GM19395 (cell line): ENCODE data around the gene ADAMTS13.
"Not testable (repeated sequence)": the region's sequence is repeated elsewhere in the genome, so short reads cannot be mapped to it uniquely, and the experiment has no call there.

Experiments
- ATAC-seq: cut with Tn5 transposase; IDR thresholded peaks from one replicate; pipeline ENCODE4 v1.9.1; 2021; ENCODE audit warnings: mild to moderate bottlenecking, moderate library complexity; ENCODE audit not compliant: unreplicated experiment

The ADAMTS13 gene

DNA sequence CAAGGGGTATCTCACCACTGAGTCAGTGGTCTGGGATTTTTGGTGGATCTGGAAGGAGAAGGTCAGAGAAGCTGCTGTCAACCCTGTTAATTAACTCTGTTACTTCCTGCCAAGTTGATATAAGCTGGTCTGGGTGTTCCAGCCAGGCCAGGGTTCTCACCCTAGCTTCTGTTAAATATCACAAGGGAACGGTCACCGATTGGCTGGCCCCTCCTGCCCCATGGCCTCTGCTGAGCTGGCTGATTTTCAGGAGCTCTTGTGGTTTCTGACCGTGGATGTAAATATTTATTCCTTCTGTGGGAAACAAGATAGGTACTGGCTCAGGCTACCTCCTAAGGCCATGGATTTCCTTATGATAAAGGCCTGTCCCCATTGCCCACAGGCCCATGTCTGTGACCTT lies 1.0 kb downstream of the ADAMTS13 start:
- ATAC-seq, result no peak

DNA sequence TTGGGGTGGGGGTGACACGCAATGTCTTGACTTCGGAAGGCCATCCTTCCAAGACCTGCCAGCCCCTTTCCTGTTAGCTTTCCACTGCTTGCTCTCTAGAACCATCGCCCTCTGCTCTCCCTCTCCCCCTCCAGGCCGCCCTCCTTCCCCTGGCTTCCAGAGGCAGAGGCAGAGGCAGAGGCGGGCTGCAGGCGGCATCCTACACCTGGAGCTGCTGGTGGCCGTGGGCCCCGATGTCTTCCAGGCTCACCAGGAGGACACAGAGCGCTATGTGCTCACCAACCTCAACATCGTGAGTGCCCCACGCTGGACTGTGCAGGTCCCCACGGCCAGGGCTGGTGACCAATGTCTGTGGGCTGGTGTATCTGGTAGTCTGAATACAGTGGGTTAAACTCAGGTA lies 2.0 kb downstream of the ADAMTS13 start:
- no peak for ATAC-seq

DNA sequence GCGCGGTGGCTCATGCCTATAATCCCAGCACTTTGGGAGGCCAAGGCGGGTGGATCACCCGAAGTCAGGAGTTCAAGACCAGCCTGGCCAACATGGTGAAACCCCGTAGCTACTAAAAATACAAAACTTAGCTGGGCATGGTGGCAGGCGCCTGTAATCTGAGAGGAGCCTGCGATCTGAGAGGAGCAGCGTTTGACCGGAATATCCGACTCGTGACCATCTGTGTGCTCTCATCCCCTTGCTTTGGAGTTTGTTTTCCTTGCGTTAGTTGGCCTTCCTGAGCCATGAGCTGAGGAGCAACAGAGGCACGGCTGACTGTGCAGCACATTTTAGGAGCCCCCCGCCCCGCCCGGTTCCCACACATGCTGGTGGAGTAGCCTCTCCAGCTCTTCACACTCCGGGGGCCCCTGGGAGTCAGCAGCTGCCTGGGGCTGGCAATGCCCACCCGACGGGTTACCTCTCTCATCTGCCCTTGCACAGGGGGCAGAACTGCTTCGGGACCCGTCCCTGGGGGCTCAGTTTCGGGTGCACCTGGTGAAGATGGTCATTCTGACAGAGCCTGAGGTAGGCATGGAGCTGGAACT lies 3.0 kb downstream of the ADAMTS13 start:
- no peak for ATAC-seq

DNA sequence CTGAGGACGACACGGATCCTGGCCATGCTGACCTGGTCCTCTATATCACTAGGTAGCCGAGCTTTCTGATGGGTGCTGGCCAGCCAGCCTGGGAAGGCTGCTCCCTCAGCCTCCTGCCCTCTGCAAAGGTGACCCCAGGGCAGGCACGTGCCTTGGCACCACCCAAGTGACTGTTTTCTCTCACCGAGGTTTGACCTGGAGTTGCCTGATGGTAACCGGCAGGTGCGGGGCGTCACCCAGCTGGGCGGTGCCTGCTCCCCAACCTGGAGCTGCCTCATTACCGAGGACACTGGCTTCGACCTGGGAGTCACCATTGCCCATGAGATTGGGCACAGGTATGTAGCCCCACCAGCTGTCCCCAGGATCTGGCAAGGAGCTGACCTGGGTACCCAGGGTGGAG lies 3.8 kb downstream of the ADAMTS13 start:
- no peak for ATAC-seq

DNA sequence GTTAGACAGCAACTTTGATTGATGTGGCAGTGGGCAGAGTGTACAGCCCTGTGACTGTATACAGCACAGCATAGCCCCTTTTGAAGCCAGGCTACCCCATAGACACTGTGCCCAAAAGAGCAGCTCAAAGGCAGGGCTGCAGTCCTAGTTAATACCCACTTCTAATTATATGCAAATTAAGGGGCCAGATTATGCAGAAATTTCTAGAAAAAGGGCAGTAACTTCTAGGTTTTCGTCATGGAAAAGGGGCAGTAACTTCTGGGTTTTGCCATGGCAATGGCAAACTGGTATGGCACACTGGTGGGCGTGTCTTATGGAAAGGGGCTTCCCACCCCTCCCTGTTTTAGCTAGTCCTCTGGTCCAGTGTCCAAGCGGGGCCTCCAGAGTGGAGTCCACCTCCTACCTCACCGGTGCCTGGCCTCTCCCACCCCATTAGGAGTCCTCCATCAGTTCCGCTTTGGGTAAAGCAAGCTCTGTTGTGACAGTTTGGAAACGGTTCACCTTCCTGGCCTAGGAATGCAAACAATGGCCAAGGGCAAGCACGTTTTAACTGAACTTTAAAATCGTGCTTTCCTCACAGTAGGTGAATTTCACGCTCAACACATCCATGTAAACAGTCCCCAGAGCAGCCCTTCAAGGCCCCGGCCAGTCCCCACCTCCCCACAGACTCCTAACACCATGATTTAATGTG lies 5.6 kb downstream of the ADAMTS13 start:
- ATAC-seq, result no peak

DNA sequence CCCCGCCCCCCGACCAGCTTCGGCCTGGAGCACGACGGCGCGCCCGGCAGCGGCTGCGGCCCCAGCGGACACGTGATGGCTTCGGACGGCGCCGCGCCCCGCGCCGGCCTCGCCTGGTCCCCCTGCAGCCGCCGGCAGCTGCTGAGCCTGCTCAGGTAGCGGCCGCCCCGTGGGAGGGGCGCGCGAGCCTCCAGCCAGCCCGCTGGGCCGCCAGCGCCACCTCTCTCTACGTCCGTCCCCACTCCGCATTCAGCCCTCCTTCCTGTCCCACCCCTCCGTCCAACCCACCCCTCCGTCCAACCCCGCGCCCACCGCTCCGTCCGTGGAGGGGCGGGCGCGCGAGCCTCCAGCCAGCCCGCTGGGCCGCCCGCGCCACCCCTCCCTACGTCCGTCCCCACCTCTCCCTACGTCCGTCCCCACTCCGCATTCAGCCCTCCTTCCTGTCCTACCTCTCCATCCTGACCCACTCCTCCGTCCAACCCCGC lies 6.5 kb downstream of the ADAMTS13 start:
- no peak for ATAC-seq

DNA sequence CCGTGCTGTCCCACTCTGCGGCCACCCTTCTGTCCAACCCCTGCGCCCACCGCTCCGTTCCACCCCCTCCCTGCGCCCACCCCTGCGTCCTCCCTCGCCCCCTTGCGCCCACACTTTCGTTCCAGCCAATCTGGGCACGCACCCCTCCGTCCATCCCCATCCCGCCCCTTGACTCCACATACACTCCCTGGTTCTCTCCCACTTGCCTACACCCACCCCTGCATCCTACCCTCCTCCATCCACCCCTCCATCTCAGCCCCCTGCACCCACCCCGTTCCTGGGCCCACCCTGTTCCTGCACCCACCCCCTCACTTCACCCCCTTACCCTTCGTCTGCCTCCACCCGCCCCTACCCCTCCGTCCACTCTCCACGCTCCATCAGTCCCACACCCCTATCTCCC lies 7.0 kb downstream of the ADAMTS13 start:
- ATAC-seq, result no peak

DNA sequence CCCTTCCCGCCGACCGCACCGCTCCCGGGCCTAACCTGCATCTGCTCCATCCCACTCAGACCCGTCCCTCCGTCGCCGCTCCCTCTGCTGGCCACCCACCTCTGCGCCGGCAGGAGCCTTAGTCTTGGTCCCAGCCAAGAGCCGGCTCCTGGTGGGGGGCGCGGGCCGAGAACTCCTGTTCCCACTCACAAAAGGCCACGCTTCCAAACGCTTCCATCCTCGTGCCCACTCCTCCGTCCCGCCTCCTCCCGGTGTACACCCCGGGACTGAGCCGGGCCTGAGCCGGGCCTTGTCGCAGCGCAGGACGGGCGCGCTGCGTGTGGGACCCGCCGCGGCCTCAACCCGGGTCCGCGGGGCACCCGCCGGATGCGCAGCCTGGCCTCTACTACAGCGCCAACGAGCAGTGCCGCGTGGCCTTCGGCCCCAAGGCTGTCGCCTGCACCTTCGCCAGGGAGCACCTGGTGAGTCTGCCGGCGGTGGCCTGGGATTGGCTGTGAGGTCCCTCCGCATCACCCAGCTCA lies 7.5 kb downstream of the ADAMTS13 start:
- no peak for ATAC-seq

DNA sequence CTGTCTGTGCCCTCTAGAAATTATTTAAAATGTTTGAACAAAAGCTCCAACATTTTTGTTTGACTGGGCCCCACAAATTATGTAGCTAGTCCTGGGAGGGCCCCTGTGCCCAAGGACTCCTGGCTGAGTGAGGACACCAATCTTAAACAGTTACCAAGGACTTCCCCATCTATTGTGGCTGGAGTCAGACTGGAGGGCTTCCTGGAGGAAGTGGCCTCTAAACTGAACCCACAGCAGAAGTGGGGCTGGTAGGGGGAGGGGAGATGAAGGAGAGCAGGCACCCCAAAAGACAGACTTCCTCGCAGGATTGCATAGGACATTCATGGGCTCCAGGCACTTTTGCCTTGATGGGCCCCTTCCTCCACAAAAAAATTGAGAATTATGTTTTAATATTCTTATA lies 8.1 kb downstream of the ADAMTS13 start:
- no peak for ATAC-seq

DNA sequence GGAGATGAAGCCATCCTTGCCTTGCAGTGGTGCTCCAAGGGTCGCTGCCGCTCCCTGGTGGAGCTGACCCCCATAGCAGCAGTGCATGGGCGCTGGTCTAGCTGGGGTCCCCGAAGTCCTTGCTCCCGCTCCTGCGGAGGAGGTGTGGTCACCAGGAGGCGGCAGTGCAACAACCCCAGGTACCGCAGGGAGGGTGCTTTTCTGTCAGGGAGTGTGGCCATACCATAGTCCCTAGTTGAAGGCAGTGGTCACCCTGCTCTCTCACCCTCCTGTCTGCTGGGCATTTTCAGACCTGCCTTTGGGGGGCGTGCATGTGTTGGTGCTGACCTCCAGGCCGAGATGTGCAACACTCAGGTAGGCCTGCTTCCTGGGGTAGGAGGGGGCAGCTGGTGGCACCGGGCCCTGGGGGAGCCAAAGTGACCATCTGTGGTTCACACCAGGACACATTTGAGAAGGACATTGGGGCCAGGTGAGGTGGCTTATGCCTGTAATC lies 11.2 kb downstream of the ADAMTS13 start:
- no peak for ATAC-seq

DNA sequence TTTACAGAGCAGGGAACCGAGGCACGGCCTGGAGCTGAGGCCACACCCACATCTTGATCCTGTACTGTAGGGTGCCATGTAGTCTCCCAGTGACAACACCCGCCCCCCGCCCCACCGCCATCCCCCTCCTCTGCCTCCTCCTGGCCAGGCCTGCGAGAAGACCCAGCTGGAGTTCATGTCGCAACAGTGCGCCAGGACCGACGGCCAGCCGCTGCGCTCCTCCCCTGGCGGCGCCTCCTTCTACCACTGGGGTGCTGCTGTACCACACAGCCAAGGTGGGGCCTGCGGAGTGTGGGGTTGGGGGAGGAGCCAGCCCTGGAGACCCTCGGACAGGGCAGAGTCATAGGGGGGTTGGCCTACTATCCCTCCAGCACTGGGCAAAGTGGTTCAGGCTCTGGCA lies 14.5 kb downstream of the ADAMTS13 start:
- no peak for ATAC-seq

DNA sequence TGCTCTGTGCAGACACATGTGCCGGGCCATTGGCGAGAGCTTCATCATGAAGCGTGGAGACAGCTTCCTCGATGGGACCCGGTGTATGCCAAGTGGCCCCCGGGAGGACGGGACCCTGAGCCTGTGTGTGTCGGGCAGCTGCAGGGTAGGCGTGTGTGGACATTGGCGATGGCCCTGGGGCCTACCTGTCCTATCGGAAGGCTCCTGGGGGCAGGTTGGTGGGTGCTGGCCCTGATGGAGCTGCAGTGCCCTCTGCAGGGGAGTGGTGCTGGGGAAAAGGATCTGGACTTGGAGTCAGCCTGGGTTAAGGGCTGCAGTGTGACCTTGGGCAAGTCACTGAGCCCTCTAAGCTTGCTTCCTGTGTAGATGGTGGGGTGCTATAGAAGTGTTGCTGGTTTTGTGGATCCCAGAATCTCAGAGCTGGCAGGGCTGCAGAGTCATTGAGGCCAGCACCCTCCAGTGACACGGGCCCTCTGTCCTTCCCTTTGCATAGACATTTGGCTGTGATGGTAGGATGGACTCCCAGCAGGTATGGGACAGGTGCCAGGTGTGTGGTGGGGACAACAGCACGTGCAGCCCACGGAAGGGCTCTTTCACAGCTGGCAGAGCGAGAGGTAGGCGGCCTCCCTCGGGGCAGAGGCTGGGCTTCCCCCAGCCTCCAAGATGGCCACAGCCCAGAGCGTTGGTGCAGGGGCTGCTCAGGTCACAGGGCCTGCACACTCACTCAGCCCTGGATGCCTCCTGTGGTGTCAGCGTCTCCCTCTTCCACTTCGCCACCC lies 15.8 kb downstream of the ADAMTS13 start:
- ATAC-seq, result no peak

DNA sequence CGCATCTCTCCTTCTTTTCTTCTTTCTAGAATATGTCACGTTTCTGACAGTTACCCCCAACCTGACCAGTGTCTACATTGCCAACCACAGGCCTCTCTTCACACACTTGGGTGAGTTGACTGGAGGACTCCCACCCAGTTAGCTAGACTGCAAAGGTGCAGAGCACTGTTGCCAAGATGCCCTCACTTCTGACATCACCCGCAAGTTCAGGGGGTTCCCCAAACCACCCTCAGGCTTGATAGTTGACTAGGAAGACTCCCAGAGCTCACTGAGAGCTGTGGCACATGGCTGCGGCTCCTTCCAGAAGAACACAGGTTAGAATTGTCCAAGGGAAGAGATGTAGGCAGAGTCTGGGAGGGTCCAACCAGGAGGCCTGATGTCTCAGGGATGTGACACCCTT lies 17.2 kb downstream of the ADAMTS13 start:
- ATAC-seq, result no peak

DNA sequence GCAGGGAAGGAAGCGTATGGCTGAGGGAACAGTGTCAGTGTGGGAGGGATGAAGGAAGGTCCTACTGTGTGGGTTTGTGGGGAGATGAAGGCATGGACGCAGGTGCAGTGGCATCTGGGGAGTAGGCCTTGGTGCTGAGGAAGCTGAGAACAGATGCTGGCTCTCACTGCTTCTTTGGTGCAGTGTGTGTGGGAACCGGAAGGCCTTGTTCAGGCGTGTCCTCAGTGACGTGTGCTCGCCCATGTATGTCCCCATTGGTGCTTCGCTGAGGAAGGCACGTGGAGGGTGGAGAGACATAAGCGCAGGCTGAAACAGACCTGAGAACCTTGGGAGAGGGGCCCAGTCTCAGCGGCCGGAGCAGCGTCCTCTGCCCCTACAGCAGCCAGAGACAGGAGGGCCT lies 18.7 kb downstream of the ADAMTS13 start:
- peak; percentile 60 for ATAC-seq

DNA sequence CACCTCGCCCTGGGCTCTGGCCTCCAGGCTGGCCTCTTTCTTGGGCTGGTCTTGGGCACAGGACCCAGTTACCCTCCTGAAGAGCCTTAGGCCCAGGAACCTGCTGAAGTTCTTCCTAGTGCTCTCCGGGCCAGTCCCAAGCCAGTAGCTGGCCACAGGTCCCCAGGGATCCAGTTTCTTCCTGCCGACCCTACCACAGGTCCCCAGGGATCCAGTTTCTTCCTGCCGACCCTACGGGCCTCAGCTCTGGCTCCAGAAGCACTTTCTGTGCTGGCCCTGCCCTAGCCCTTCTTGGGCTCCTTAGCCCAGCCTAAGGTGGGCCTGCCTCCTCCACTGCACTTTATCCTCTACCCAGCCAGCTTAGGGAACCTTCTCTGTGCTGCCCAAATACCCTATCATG lies 19.4 kb downstream of the ADAMTS13 start:
- no peak for ATAC-seq

DNA sequence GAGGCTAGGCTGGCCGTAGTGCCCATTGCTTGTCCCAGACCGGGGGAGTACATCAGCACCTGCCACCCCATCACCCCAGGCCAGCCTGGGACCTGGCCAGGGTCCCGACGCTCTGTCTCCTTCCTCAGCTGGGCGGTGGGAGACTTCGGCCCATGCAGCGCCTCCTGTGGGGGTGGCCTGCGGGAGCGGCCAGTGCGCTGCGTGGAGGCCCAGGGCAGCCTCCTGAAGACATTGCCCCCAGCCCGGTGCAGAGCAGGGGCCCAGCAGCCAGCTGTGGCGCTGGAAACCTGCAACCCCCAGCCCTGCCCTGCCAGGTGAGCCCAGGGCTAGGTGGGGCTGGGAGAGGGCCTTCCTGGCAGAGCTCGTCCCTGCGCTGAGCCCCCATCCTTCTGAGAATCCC lies 21.1 kb downstream of the ADAMTS13 start:
- no peak for ATAC-seq

DNA sequence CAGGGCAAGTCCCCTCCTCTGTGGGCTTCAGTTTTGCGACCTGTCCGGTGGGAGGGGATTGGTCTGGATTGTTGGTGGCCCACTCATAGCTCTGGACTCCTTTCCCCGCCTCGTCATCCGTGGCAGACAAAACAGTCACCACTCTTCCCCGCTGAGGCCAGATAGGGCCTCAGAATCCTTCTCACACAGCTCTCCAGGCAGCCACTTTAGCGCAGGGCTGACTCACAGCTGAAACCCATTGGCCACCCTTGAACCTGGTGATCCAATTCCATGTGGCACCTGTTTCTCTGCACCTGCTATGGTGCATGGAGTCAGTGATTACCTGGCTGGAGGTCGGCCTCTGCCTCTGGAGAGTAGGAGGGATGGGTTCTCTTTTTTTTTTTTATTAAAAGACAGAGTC lies 21.8 kb downstream of the ADAMTS13 start:
- ATAC-seq, result no peak

DNA sequence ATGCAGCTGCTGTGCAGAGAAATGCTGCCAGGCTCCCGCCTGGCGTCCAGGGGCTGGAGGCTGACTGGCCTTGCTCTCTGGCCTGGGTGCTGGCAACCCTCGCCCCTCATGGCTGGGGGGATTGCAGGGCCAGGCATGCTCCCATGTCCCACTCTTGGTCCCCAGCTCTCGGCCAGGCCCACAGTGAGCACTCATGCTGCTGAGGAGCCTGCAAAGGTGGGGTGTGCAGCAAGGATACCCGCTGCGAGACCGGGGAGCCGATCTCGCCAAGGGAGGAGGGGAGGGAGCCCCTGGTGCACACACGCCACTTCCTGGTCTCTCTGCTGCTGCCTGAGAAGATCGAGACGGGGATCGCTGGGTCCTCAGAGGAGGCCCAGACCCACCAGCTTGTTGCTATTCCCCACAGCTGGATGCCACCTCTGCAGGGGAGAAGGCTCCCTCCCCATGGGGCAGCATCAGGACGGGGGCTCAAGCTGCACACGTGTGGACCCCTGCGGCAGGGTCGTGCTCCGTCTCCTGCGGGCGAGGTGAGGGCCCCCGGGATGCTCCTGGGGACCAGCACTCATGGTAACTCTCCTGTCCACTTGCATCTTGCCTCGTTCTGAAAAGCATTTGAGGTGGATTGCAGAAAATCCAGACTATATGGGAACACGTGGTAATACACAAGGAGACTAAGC lies 23.3 kb downstream of the ADAMTS13 start:
- ATAC-seq, result no peak

DNA sequence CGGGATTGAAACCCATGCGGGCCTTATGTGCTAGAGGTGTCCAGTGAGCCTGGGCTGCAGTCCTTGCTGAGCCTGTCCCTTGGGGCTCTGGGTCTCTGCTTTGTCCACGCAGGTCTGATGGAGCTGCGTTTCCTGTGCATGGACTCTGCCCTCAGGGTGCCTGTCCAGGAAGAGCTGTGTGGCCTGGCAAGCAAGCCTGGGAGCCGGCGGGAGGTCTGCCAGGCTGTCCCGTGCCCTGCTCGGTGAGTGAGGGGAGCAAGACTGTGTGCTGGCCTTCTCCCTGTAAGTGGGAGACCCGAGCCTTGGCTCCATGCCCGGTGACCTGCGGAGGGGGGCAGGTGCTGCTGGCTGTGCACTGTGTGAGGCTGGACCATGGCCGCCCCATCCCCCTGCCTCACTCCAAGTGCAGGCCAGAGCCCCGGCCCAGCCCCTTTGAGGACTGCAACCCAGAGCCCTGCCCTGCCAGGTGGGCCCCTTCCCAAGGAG lies 26.4 kb downstream of the ADAMTS13 start:
- ATAC-seq, result no peak

DNA sequence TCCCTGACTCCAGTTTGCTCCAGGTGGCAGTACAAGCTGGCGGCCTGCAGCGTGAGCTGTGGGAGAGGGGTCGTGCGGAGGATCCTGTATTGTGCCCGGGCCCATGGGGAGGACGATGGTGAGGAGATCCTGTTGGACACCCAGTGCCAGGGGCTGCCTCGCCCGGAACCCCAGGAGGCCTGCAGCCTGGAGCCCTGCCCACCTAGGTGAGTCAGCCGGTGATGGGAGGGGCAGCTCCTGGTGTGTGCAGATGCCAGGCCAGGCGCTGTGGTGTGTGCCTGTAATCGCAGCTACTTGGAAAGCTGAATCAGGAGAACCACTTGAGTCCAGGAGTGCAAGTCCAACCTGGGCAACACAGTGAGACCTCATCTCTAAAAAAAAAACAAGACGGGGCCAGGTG lies 27.6 kb downstream of the ADAMTS13 start:
- no peak for ATAC-seq

DNA sequence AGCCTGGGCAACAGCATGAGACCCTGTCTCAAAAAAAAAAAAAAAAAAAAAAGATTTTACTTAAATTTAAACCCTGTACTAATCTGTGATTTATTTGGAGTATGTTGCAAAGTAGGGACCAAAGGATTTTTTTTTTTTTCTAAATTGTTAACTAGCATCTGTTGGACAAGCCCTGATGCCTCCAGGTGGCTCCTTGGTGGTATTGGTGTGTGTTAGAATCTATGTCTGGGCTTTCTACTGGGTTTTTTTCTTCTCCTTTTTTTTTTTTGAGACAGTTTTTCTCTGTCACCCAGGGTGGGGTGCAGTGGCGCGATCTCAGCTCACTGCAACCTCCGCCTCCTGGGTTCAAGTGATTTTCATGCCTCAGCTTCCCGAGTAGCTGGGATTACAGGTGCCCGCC lies 29.7 kb downstream of the ADAMTS13 start:
- not testable (repeated sequence) for ATAC-seq
